Tibial artery (tissue), 4 donors: ENCODE results near the gene SLC34A3.

ENCODE experiments used
- DNase-seq, 2 donors: peaks; one replicate each; pipeline ENCODE4 v3.0.0-alpha.2; 2019
- H3K27ac ChIP-seq, 2 donors: fragments of 200-600 bp; sonication (generic) in 1 of 2; 1 replicate in 1 of 2; 2 replicates in 1 of 2; pipeline ENCODE4 v1.5.1; 2018 to 2019; ENCODE audit warnings: mild to moderate bottlenecking in 1 of 2
- H3K27me3 ChIP-seq, 2 donors: fragments of 200-600 bp; sonication (generic) in 1 of 2; one replicate each; pipeline versions ENCODE4 v1.5.1 to v1.6.0; 2016 to 2019
- H3K36me3 ChIP-seq, 3 donors: fragments of 200-600 bp; sonication (generic) in 2 of 3; one replicate each; pipeline ENCODE4 v1.5.1; 2016 to 2019; ENCODE audit warnings: mild to moderate bottlenecking in 2 of 3
- H3K4me1 ChIP-seq, 4 donors: fragments of 200-600 bp; sonication (generic) in 2 of 4; 1 replicate in 3 of 4; 2 replicates in 1 of 4; pipeline ENCODE4 v1.5.1; 2016 to 2019
- H3K4me3 ChIP-seq, 2 donors: fragments of 200-600 bp; sonication (generic) in 1 of 2; 1 replicate in 1 of 2; 2 replicates in 1 of 2; pipeline ENCODE4 v1.5.1; 2018 to 2019; ENCODE audit warnings: mild to moderate bottlenecking in 2 of 2
- H3K9me3 ChIP-seq, 3 donors: fragments of 200-600 bp; sonication (generic) in 1 of 3; one replicate each; pipeline ENCODE4 v1.5.1; 2016 to 2019
- CTCF ChIP-seq, 2 experiments: fragments of 200-600 bp in 1 of 2; fragments of 450-650 bp in 1 of 2; IDR thresholded peaks; one replicate each; pipeline ENCODE4 v1.5.1; 2017 to 2019; ENCODE audit warnings: antibody characterized with exemption in 2 of 2, mild to moderate bottlenecking in 1 of 2, moderate library complexity in 1 of 2
- intact Hi-C: fragments of 100-400 bp; cut with DNase I; formaldehyde crosslinking; loops from one replicate; pipeline ENCODE4 v1.15.0; 2023; ENCODE audit warnings: low total_unique reads

The SLC34A3 gene

GRCh38 chr9:137232101-137232500 is 1.4 kb downstream of the SLC34A3 start:
- H3K27me3 ChIP-seq, result peaks cover 0 to 87% of the 10 kb centered on the region in 2 donors
- H3K4me1 ChIP-seq, result peaks cover 0 to 32% (median 13%) of the 10 kb centered on the region in 4 donors
- no peak for TF ChIP-seq CTCF (IDR thresholded peaks at IDR 0.05)
- no peak overlapping the region for H3K27ac ChIP-seq
- intact Hi-C loops, result no loop called here
- no peaks in the 10 kb centered on the region for H3K9me3 ChIP-seq
- H3K4me3 ChIP-seq, result no peak overlapping the region
- no peak for DNase-seq
- no peaks in the 10 kb centered on the region for H3K36me3 ChIP-seq

GRCh38 chr9:137232510-137232909 is 1.8 kb downstream of the SLC34A3 start:
- no peak for DNase-seq
- Histone ChIP-seq H3K4me1 (peaks cover 0 to 32% (median 11%) of the 10 kb centered on the region in 4 donors), H3K27ac (no peak overlapping the region), H3K36me3 (no peaks in the 10 kb centered on the region), H3K4me3 (no peak overlapping the region), H3K9me3 (no peaks in the 10 kb centered on the region), H3K27me3 (peaks cover 0 to 85% of the 10 kb centered on the region in 2 donors)
- no peak for TF ChIP-seq CTCF (IDR thresholded peaks at IDR 0.05)
- intact Hi-C loops, result no loop called here

GRCh38 chr9:137233143-137233980 is 2.7 kb downstream of the SLC34A3 start:
- Histone ChIP-seq H3K4me3 (no peak overlapping the region), H3K36me3 (no peaks in the 10 kb centered on the region), H3K27ac (no peak overlapping the region), H3K27me3 (peaks cover 0 to 79% of the 10 kb centered on the region in 2 donors), H3K4me1 (peaks cover 0 to 33% (median 11%) of the 10 kb centered on the region in 4 donors), H3K9me3 (no peaks in the 10 kb centered on the region)
- no peak for DNase-seq
- intact Hi-C loops, result no loop called here
- TF ChIP-seq CTCF (IDR thresholded peaks at IDR 0.05), result no peak

- intact Hi-C loops, result no loop called here
- TF ChIP-seq CTCF (IDR thresholded peaks at IDR 0.05), result no peak
- DNase-seq, result no peak
- H3K4me1 ChIP-seq, result peaks cover 0 to 33% (median 11%) of the 10 kb centered on the region in 4 donors
- no peaks in the 10 kb centered on the region for H3K9me3 ChIP-seq
- H3K36me3 ChIP-seq, result no peaks in the 10 kb centered on the region
- H3K4me3 ChIP-seq, result no peak overlapping the region
- no peak overlapping the region for H3K27ac ChIP-seq
- H3K27me3 ChIP-seq, result peaks cover 0 to 71% of the 10 kb centered on the region in 2 donors
These were observed 3.5 kb downstream of the SLC34A3 start for GRCh38 chr9:137234055-137234697.

GRCh38 chr9:137234758-137235423 is 4.2 kb downstream of the SLC34A3 start:
- intact Hi-C loops, result no loop called here
- no peak for DNase-seq
- H3K4me1 ChIP-seq, result peaks cover 0 to 37% (median 13%) of the 10 kb centered on the region in 4 donors
- no peak overlapping the region for H3K4me3 ChIP-seq
- peaks cover 0 to 64% of the 10 kb centered on the region in 2 donors for H3K27me3 ChIP-seq
- TF ChIP-seq CTCF (IDR thresholded peaks at IDR 0.05), result no peak
- H3K27ac ChIP-seq, result no peak overlapping the region
- no peaks in the 10 kb centered on the region for H3K9me3 ChIP-seq
- H3K36me3 ChIP-seq, result no peaks in the 10 kb centered on the region
